Small intestine (tissue), 7 donors: ENCODE measurements around the gene MANEAL. TPM values are rescaled to one million over a fixed set of nuclear protein-coding genes. Genes with fewer than 3 reads are reported as not detected.

Source experiments
- DNase-seq, 2 donors: peaks; one replicate each; pipeline versions ENCODE4 v3.0.0 to v3.0.0-alpha.2; 2013
- FAIRE-seq: peaks from 2 replicates; lab custom pipeline; 2012; peaks lifted over from hg19 to GRCh38; lab: Jason Lieb, UNC
- H3K27ac ChIP-seq, 3 donors: one replicate each; pipeline ENCODE4 v1.5.1; 2013; ENCODE audit warnings: low read length in 2 of 3, mild to moderate bottlenecking in 2 of 3, control low read depth in 1 of 3, inconsistent platforms in 1 of 3, low read depth in 1 of 3, moderate library complexity in 1 of 3
- H3K27me3 ChIP-seq, 3 donors: one replicate each; pipeline ENCODE4 v1.6.1; 2013; ENCODE audit warnings: low read length in 3 of 3, inconsistent platforms in 1 of 3; ENCODE audit not compliant: control insufficient read depth in 3 of 3, insufficient read depth in 3 of 3
- H3K36me3 ChIP-seq, 3 donors: one replicate each; pipeline ENCODE4 v1.6.1; 2013; ENCODE audit warnings: low read length in 3 of 3, inconsistent platforms in 1 of 3, low read depth in 1 of 3, mild to moderate bottlenecking in 1 of 3, moderate library complexity in 1 of 3; ENCODE audit not compliant: control insufficient read depth in 3 of 3, insufficient read depth in 2 of 3
- H3K4me1 ChIP-seq, 3 donors: one replicate each; pipeline ENCODE4 v1.6.1; 2013; ENCODE audit warnings: low read length in 2 of 3, inconsistent platforms in 1 of 3, low read depth in 1 of 3, mild to moderate bottlenecking in 1 of 3, moderate library complexity in 1 of 3; ENCODE audit not compliant: control insufficient read depth in 3 of 3, insufficient read depth in 2 of 3
- H3K4me3 ChIP-seq, 3 donors: one replicate each; pipeline ENCODE4 v1.5.1; 2013; ENCODE audit warnings: low read length in 3 of 3, control low read depth in 1 of 3, inconsistent platforms in 1 of 3, low read depth in 1 of 3, mild to moderate bottlenecking in 1 of 3, moderate library complexity in 1 of 3
- H3K9me3 ChIP-seq, 2 donors: one replicate each; pipeline ENCODE4 v1.6.1; 2013; ENCODE audit warnings: low read depth in 1 of 2, low read length in 1 of 2; ENCODE audit not compliant: control insufficient read depth in 2 of 2, insufficient read depth in 1 of 2
- WGBS, 3 donors: extraction: QIAGEN DNeasy Blood & Tissue Kit; methylation state at CpG; one replicate each; pipeline ENCODE4 v1.1.7; 2013; 5-methylcytosine and 5-hydroxymethylcytosine counted together
- polyA plus RNA-seq, 4 donors: library from polyadenylated mRNA; stranded (reverse) in 3 of 4; unstranded in 1 of 4; fragments of 200-250 nt in 3 of 4; fragments of 120-200 nt in 1 of 4; gene quantifications; one replicate each; pipeline versions ENCODE4 v1.2.1 to v1.2.3, GENCODE V29; 2013
- donor health status: healthy with polysubstance abuse.
- donor health status: control.
- donor health status: control.
- donor health status: Bipolar disorder and iron deficiency.
- donor health status: healthy.

MANEAL gene
- polyA plus RNA-seq, 4 donors, result 0.81 to 6.1 (median 2.3) TPM

DNA sequence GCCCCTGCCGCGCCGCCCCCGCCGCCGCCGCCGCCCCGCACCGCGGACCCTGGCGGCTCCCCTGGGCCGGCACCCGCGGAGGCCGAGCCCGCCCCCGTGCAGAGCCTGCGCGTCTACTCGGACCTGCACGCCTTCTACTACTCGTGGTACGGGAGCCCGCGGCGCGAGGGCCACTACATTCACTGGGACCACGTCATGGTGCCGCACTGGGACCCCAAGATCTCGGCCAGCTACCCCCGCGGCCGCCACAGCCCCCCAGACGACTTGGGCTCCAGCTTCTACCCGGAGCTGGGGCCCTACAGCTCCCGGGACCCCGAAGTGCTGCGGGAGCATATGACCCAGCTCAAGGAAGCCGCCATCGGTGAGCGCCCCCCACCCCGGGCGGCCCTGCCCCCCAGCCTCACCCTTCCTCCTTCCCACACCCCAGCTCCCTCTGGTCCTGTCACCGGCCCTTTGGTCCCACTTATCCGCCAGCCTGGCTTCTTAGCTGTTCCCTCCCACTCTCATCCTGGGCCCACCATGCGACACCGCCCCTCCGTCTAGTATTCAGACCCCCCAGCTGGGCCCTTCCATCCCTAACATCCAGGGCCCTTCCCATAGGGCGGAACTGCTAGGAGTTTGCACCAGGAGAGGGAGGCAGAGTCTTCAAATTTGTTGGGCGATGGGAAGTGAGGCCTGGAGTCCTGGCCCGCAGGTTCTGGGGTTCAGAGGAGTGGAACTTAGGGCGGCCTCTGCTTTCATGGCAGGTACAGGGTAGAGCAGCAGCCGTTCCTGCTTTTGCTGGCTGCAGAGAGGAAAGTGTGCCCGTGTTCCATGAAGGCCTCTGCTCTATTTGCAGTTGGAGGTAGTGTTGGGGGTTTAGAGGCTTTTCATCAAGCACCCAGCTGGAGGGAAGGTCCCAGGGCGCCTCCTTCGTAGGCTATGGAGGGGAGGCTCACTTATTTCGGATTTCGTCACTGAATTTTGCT is 1.0 kb downstream of the MANEAL start:
- Histone ChIP-seq H3K4me3 (peak overlapping the region; percentile 24 to 71 (median 57)), H3K27me3 (peaks cover 0 to 23% (median 0%) of the 10 kb centered on the region in 3 donors), H3K27ac (no peak overlapping the region), H3K36me3 (peaks cover 0 to 4% (median 0%) of the 10 kb centered on the region in 3 donors), H3K4me1 (peaks cover 0 to 4% (median 0%) of the 10 kb centered on the region in 3 donors), H3K9me3 (no peaks in the 10 kb centered on the region)
- DNase-seq, result peak in 1 of 2 donors; percentile 6
- FAIRE-seq, result no peak
- WGBS, 3 donors, result 8 to 18% (median 10%) methylated on average over 29 to 59 of the region's 59 CpGs

DNA sequence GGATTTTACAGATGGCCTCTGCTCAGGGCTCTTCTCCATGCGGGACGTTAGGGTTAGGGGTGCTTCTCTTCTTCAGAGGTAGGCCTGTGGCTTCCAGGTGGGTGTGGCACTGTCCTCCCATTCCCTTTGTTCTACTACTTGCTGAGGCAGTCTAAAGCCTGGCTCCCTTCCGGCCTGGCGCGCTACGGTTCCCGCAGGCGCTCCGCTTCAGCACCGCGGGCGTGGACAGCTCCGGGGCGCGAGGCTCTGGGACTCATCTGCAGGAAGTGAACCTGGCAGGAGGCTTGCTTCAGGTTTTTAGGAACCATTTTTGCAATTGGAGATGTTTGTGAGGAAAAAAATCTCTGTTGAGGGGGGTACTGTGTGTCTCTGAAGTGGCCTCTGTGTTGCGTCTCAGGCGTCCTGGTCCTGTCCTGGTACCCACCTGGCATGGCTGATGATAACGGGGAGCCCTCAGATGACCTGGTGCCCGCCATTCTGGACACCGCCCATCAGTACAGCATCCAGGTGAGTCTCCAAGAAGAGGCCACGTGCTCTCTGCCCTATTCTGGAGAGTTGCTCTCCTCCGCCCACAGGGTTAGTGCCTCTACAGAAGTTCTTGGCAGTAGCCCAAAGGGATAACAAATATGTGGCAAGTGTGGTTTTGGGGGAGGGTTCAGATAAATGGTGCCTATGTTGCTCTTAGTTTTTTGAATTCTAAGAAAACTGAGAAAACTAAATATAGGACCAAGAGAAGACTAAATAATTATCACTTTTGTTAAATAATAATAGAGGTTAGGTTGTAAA is 1.9 kb downstream of the MANEAL start:
- peak overlapping the region in 1 of 3 donors; percentile 24 for H3K4me3 ChIP-seq
- DNase-seq, result peak; percentile 39 to 79
- H3K27me3 ChIP-seq, result peaks cover 0 to 21% (median 0%) of the 10 kb centered on the region in 3 donors
- 27 to 29% (median 29%) methylated on average over 22 of the region's 22 CpGs for WGBS, 3 donors
- H3K36me3 ChIP-seq, result peaks cover 0 to 11% (median 0%) of the 10 kb centered on the region in 3 donors
- no peak overlapping the region for H3K27ac ChIP-seq
- peaks cover 0 to 4% (median 0%) of the 10 kb centered on the region in 3 donors for H3K4me1 ChIP-seq
- no peak for FAIRE-seq
- no peaks in the 10 kb centered on the region for H3K9me3 ChIP-seq

DNA sequence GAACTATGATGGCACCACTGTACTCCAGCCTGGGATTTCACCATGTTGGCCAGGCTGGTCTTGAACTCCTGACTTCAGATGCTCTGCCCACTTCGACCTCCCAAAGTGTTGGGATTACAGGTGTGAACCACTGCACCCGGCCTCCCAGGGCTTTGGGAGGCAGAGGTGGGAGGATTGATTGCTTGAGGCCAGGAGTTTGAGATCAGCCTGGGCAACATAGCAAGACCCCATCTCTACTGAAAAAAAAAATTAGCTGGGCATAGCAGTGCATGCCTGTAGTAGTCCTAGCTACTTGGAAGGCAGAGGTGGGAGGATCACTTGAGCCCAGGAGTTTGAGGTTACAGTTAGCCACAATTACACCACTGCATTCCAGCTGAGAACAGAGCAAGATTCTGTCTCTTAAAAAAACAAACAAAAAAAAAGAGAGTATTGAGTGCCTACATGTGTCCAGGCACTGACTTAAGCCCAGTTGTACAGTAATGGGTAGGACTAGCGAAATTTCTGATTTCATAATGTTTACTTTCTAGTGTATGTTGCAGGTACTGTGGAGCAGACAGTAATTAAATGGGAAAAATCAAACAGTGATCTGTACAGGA is 4.2 kb downstream of the MANEAL start:
- no peak for DNase-seq
- H3K27ac ChIP-seq, result no peak overlapping the region
- H3K9me3 ChIP-seq, result no peaks in the 10 kb centered on the region
- no peak overlapping the region for H3K4me3 ChIP-seq
- WGBS, 3 donors, result 89 to 95% (median 91%) methylated on average over 3 of the region's 3 CpGs
- peaks cover 0 to 13% (median 0%) of the 10 kb centered on the region in 3 donors for H3K27me3 ChIP-seq
- no peak for FAIRE-seq
- H3K4me1 ChIP-seq, result peaks cover 0 to 4% (median 0%) of the 10 kb centered on the region in 3 donors
- H3K36me3 ChIP-seq, result peaks cover 0 to 19% (median 0%) of the 10 kb centered on the region in 3 donors

DNA sequence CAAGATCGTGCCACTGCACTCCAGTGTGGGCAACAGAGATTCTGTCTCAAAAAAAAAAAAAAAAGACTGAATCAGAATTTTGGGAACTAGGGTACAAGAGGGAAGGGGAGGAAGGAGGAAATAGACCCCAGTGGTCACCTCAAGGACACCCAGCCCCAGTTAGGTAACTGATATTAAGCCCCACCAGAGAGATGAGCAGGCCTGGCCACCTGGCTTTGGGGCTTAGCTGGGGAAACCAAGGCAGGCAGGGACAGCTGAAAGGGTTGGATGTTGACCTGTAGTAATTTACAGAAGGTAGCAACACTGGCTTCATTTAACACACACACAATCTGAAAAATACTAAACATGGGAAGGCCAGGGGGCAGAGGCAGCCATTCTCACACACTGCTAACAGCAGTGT is 8.8 kb downstream of the MANEAL start:
- FAIRE-seq (no peak), DNase-seq (no peak)
- Histone ChIP-seq H3K27me3 (no peaks in the 10 kb centered on the region), H3K4me3 (no peak overlapping the region), H3K9me3 (no peaks in the 10 kb centered on the region), H3K4me1 (peaks cover 0 to 2% (median 0%) of the 10 kb centered on the region in 3 donors), H3K27ac (no peak overlapping the region), H3K36me3 (peaks cover 15 to 51% (median 17%) of the 10 kb centered on the region in 3 donors)
- 87 to 100% (median 92%) methylated on average over 1 of the region's 1 CpG for WGBS, 3 donors

DNA sequence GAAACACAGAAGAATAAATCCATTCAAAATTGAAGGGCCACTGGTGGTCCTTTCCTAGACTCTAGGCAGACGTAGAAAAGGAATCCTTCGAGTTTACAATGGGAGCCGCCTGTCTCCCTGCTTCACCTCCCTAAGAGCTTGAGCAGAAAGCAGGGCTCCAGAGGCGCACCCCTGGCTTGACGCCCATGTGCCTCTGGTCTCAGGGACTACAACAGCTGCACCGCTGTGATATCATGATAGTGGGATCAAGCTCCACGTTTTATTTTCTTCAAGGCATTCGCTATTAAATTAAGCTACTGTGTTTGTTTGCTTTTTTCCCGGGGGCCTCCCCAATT is 13.5 kb downstream of the MANEAL start:
- H3K4me3 ChIP-seq, result peak overlapping the region; percentile 71 to 86 (median 76)
- H3K36me3 ChIP-seq, result peaks cover 15 to 43% (median 17%) of the 10 kb centered on the region in 3 donors
- peak overlapping the region; percentile 41 to 98 (median 71) for H3K27ac ChIP-seq
- H3K9me3 ChIP-seq, result no peaks in the 10 kb centered on the region
- FAIRE-seq, result no peak
- peaks cover 2 to 7% (median 5%) of the 10 kb centered on the region in 3 donors for H3K4me1 ChIP-seq
- peak in 1 of 2 donors; percentile 6 for DNase-seq
- H3K27me3 ChIP-seq, result no peaks in the 10 kb centered on the region
- 6 to 12% (median 10%) methylated on average over 9 of the region's 9 CpGs for WGBS, 3 donors

DNA sequence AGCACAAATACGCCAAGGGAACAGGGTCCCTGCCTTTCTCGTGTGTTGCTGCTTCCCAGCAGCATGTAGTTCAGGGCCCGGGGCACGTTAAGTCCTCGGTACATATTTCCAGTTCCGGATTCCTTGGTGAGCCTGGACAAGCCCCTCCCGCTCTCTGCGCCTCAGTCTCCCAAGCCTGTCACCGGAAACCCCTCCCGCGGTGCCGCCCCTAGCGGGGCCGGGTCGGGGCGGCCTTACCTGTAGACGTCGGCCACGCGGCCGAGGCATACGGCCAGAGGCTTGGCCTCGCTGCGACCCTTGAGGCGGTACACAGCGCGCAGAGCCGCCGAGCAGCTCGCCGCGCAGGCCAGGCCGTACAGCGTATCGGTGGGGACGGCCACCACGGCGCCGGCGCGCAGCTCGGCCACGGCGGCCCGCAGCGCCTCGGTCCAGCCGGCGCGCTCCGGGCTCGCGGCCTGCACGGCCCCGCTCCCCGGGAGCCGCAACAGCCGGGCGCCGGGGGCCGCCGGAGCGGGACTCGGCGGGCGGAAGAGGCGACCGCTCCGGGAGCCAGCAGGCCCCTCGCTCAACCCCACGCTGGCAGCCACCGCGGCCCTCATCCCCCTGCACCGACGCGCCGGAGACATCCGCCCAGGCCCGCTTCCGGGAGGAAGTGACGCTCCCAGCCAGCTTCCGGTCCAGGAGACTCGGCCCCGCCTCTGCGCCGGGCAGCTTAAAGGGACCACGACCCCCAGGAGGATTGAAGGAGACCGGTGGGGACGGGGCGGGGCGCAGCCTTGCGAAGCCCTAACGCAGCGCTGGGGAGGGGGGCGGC is 14.1 kb downstream of the MANEAL start, which contains the start of the genes C1orf122 and YRDC:
Gene C1orf122, plus strand, starts transcription at position 236 of the 814 bp plus-strand sequence. CDS start 615 bp downstream, outside the sequence.
Gene YRDC, minus strand, starts transcription at position 654 of the 814 bp plus-strand sequence. Its CDS starts 28 bp downstream, at position 626.
- H3K4me3 ChIP-seq, result peak within 1 kb of the TSS; percentile 71 to 86 (median 76)
- 0% methylated on average over 62 to 95 of the region's 95 CpGs for WGBS, 3 donors
- H3K36me3 ChIP-seq, result peaks cover 15 to 42% (median 17%) of the 10 kb centered on the region in 3 donors
- H3K9me3 ChIP-seq, result no peaks in the 10 kb centered on the region
- H3K27ac ChIP-seq, result peak within 1 kb of the TSS; percentile 71 to 98 (median 85)
- no peaks in the 10 kb centered on the region for H3K27me3 ChIP-seq
- H3K4me1 ChIP-seq, result peaks cover 2 to 7% (median 5%) of the 10 kb centered on the region in 3 donors
- peak; percentile 94 to 96 for DNase-seq
- no peak for FAIRE-seq
